NCI-H1048 (cell line): ENCODE measurements around the gene RTL9.
"Not testable (repeated sequence)": the region's sequence is repeated elsewhere in the genome, so short reads cannot be mapped to it uniquely, and the experiment has no call there.

ENCODE experiments used
- DNase-seq: peaks from one replicate; lab custom pipeline; 2025; lab: John Stamatoyannopoulos, UW

Gene RTL9

GRCh38 chrX:110358548-110358947 lies at the start of gene RTL9:
Gene RTL9, plus strand, starts transcription at chrX:110358848. Its CDS starts 91,770 bp downstream, at chrX:110450618.
- DNase-seq: no peak

- no peak for DNase-seq
Observed at GRCh38 chrX:110310000-110310790, 48.5 kb upstream of the RTL9 start.

- no peak for DNase-seq
Observed at GRCh38 chrX:110310896-110311295, 47.8 kb upstream of the RTL9 start.

- no peak for DNase-seq
Observed at GRCh38 chrX:110311437-110312230, 47.0 kb upstream of the RTL9 start.

- DNase-seq: no peak
Observed at GRCh38 chrX:110315551-110315950, 43.1 kb upstream of the RTL9 start.

GRCh38 chrX:110316351-110317060 lies 42.1 kb upstream of the RTL9 start:
- no peak for DNase-seq

- no peak for DNase-seq
Observed at GRCh38 chrX:110317061-110317819, 41.4 kb upstream of the RTL9 start.

GRCh38 chrX:110317820-110318663 lies 40.6 kb upstream of the RTL9 start, which contains the start of gene AMMECR1:
Gene AMMECR1, minus strand, starts transcription at chrX:110318085. Its CDS starts 14 bp downstream, at chrX:110318071.
- peak; percentile 43 for DNase-seq

GRCh38 chrX:110318664-110318968 lies 40.0 kb upstream of the RTL9 start:
- DNase-seq: no peak

- DNase-seq: no peak
Observed at GRCh38 chrX:110320381-110320987, 38.2 kb upstream of the RTL9 start.

- no peak for DNase-seq
Observed at GRCh38 chrX:110321081-110321480, 37.6 kb upstream of the RTL9 start.

- no peak for DNase-seq
Observed at GRCh38 chrX:110321670-110322069, 37.0 kb upstream of the RTL9 start.

- DNase-seq: no peak
Observed at GRCh38 chrX:110322603-110323002, 36.0 kb upstream of the RTL9 start.

GRCh38 chrX:110326712-110327111 lies 31.9 kb upstream of the RTL9 start:
- DNase-seq: no peak

- no peak for DNase-seq
Observed at GRCh38 chrX:110327336-110327735, 31.3 kb upstream of the RTL9 start.

- not testable (repeated sequence) for DNase-seq
Observed at GRCh38 chrX:110328613-110329012, 30.0 kb upstream of the RTL9 start.

GRCh38 chrX:110331444-110332030 lies 27.1 kb upstream of the RTL9 start:
- no peak for DNase-seq

- DNase-seq: not testable (repeated sequence)
Observed at GRCh38 chrX:110333458-110333857, 25.2 kb upstream of the RTL9 start.

GRCh38 chrX:110338935-110339334 lies 19.7 kb upstream of the RTL9 start:
- no peak for DNase-seq
